Activated CD8-positive, alpha-beta memory T cell treated with anti-CD3 and anti-CD28 coated beads, Interleukin-2, amount 50 U/mL, for 1 hour (primary cell): ENCODE data around the gene KCNK2.
"Not testable (repeated sequence)": the region's sequence is repeated elsewhere in the genome, so short reads cannot be mapped to it uniquely, and the experiment has no call there.

Source experiments
- DNase-seq: peaks from one replicate; pipeline ENCODE4 v3.0.0-alpha.2; 2020; ENCODE audit errors: extremely low read depth

Gene KCNK2

GRCh38 chr1:215151841-215152549 lies 69.5 kb downstream of the KCNK2 start:
- DNase-seq = no peak

GRCh38 chr1:215156232-215156631 lies 73.7 kb downstream of the KCNK2 start:
- DNase-seq = no peak

- no peak for DNase-seq
These were observed 77.8 kb downstream of the KCNK2 start for GRCh38 chr1:215160351-215160750.

GRCh38 chr1:215163144-215163543 lies 80.6 kb downstream of the KCNK2 start:
- not testable (repeated sequence) for DNase-seq

GRCh38 chr1:215166886-215167285 lies 84.3 kb downstream of the KCNK2 start:
- DNase-seq = no peak

- no peak for DNase-seq
These were observed 99.0 kb downstream of the KCNK2 start for GRCh38 chr1:215181518-215181917.

GRCh38 chr1:215185067-215185620 lies 102.6 kb downstream of the KCNK2 start:
- no peak for DNase-seq

- no peak for DNase-seq
These were observed 105.9 kb downstream of the KCNK2 start for GRCh38 chr1:215188302-215188950.

GRCh38 chr1:215192306-215192705 lies 109.8 kb downstream of the KCNK2 start:
- DNase-seq = no peak

- no peak for DNase-seq
These were observed 115.5 kb downstream of the KCNK2 start for GRCh38 chr1:215198021-215198420.

- no peak for DNase-seq
These were observed 117.6 kb downstream of the KCNK2 start for GRCh38 chr1:215200121-215200520.

- DNase-seq = no peak
These were observed 118.7 kb downstream of the KCNK2 start for GRCh38 chr1:215201283-215201682.

GRCh38 chr1:215202868-215203267 lies 120.3 kb downstream of the KCNK2 start:
- DNase-seq = no peak

- DNase-seq = no peak
These were observed 127.6 kb downstream of the KCNK2 start for GRCh38 chr1:215210167-215210566.

- no peak for DNase-seq
These were observed 133.3 kb downstream of the KCNK2 start for GRCh38 chr1:215215846-215216245.

- DNase-seq = no peak
These were observed 136.8 kb downstream of the KCNK2 start for GRCh38 chr1:215219372-215219771.

GRCh38 chr1:215220346-215220745 lies 137.8 kb downstream of the KCNK2 start:
- DNase-seq = no peak

GRCh38 chr1:215226757-215227156 lies 144.2 kb downstream of the KCNK2 start:
- no peak for DNase-seq

GRCh38 chr1:215228193-215228592 lies 145.7 kb downstream of the KCNK2 start:
- no peak for DNase-seq

- DNase-seq = no peak
These were observed 158.9 kb downstream of the KCNK2 start for GRCh38 chr1:215241451-215241850.

GRCh38 chr1:215243345-215244054 lies 161.0 kb downstream of the KCNK2 start:
- no peak for DNase-seq

- no peak for DNase-seq
These were observed 168.4 kb downstream of the KCNK2 start for GRCh38 chr1:215250913-215251312.

- DNase-seq = no peak
These were observed 168.9 kb downstream of the KCNK2 start for GRCh38 chr1:215251428-215251827.
